Hypothalamus (tissue), 51 donors: Measurements from ENCODE around the gene EFNA5.
"Not testable (repeated sequence)": the region's sequence is repeated elsewhere in the genome, so short reads cannot be mapped to it uniquely, and the experiment has no call there.

ENCODE experiments used
- DNase-seq, 51 donors: peaks; one replicate each; lab custom pipeline; 2025; lab: John Stamatoyannopoulos, UW

EFNA5 gene

GRCh38 chr5:107359033-107359915 lies 311.5 kb downstream of the EFNA5 start:
- no peak for DNase-seq

GRCh38 chr5:107356891-107357290 lies 313.8 kb downstream of the EFNA5 start:
- no peak for DNase-seq

GRCh38 chr5:107352576-107352975 lies 318.2 kb downstream of the EFNA5 start:
- no peak for DNase-seq

- not testable (repeated sequence) for DNase-seq
Measured at GRCh38 chr5:107346580-107346979, 324.2 kb downstream of the EFNA5 start.

- DNase-seq = no peak
Measured at GRCh38 chr5:107342371-107342770, 328.4 kb downstream of the EFNA5 start.

GRCh38 chr5:107341376-107342084 lies 329.2 kb downstream of the EFNA5 start:
- DNase-seq = no peak

- DNase-seq = no peak
Measured at GRCh38 chr5:107340631-107341030, 330.1 kb downstream of the EFNA5 start.

- DNase-seq = no peak
Measured at GRCh38 chr5:107338335-107338734, 332.4 kb downstream of the EFNA5 start.

- no peak for DNase-seq
Measured at GRCh38 chr5:107337281-107337680, 333.5 kb downstream of the EFNA5 start.

GRCh38 chr5:107331882-107332281 lies 338.9 kb downstream of the EFNA5 start:
- no peak for DNase-seq

- no peak for DNase-seq
Measured at GRCh38 chr5:107331312-107331711, 339.4 kb downstream of the EFNA5 start.

- DNase-seq = no peak
Measured at GRCh38 chr5:107330903-107331302, 339.8 kb downstream of the EFNA5 start.

- DNase-seq = no peak
Measured at GRCh38 chr5:107329850-107330249, 340.9 kb downstream of the EFNA5 start.
